HepG2 (cell line): Measurements from ENCODE around the gene PRICKLE3. TPM values are rescaled to one million over a fixed set of nuclear protein-coding genes. Genes with fewer than 3 reads are reported as not detected.

Source experiments
- EZH2 ChIP-seq: conservative IDR thresholded peaks from 2 replicates; pipeline ENCODE4 v1.6.1; 2012; ENCODE audit warnings: mild to moderate bottlenecking, low read depth, low read length, moderate library complexity
- HDAC2 ChIP-seq: sonication (generic); formaldehyde crosslinking; IDR thresholded peaks from 2 replicates; pipeline ENCODE4 v1.4.0; 2020; ENCODE audit warnings: missing genetic modification reagents
- HMG20B ChIP-seq: conservative IDR thresholded peaks from 2 replicates; pipeline ENCODE4 v1.6.1; 2016; ENCODE audit warnings: missing genetic modification reagents, missing compliant biosample characterization
- HMGA1 ChIP-seq: sonication (generic); formaldehyde crosslinking; conservative IDR thresholded peaks from 2 replicates; pipeline ENCODE4 v1.4.0; 2020; ENCODE audit warnings: missing genetic modification reagents
- SP4 ChIP-seq: sonication (generic); formaldehyde crosslinking; IDR thresholded peaks from 2 replicates; pipeline ENCODE4 v1.8.1; 2023; ENCODE audit warnings: mild to moderate bottlenecking, missing genetic modification reagents
- XRCC5 ChIP-seq: fragments of 200-400 bp; formaldehyde crosslinking; optimal IDR thresholded peaks from 2 replicates; pipeline ENCODE3; 2017; ENCODE audit warnings: mild to moderate bottlenecking, low read length
- YEATS2 ChIP-seq: sonication (generic); formaldehyde crosslinking; IDR thresholded peaks from 2 replicates; pipeline ENCODE4 v1.4.0; 2020; ENCODE audit warnings: missing genetic modification reagents, borderline replicate concordance
- ZNF230 ChIP-seq: sonication (generic); formaldehyde crosslinking; IDR thresholded peaks from 2 replicates; pipeline ENCODE4 v1.4.0; 2020; ENCODE audit warnings: mild to moderate bottlenecking, missing genetic modification reagents
- ZNF672 ChIP-seq: sonication (generic); formaldehyde crosslinking; IDR thresholded peaks from 2 replicates; pipeline ENCODE4 v1.8.1; 2022; ENCODE audit warnings: missing genetic modification reagents
- polyA plus RNA-seq, 8 experiments: library from polyadenylated mRNA; depleted of rRNA in 3 of 8; stranded (reverse) in 7 of 8; unstranded in 1 of 8; fragments of >200 nt; fragmentation: Illumina TruSeq in 4 of 8; extraction: Trizol in 4 of 8; gene quantifications; 2 replicates each; pipeline versions ENCODE4 v1.2.1 to v1.2.3, GENCODE V29; 2011 to 2016; ENCODE audit warnings: low read depth in 4 of 8, missing spikeins in 1 of 8, mixed read lengths in 1 of 8; ENCODE audit not compliant: insufficient read depth in 1 of 8
- total RNA-seq, 5 experiments: library from RNA; depleted of rRNA; stranded (reverse); fragments of >200 nt; fragmentation: Illumina TruSeq; extraction: Trizol; gene quantifications; 2 replicates each; pipeline ENCODE4 v1.2.3, GENCODE V29; 2016; ENCODE audit warnings: low read depth in 1 of 5
- TF ChIP-seq, protein P1 (sequence below): IDR thresholded peaks from 2 replicates; pipeline ENCODE4 v1.6.1; 2016; ENCODE audit warnings: low read depth, missing genetic modification reagents, missing compliant biosample characterization
- TF ChIP-seq, protein P2 (sequence below): sonication (generic); formaldehyde crosslinking; IDR thresholded peaks from 2 replicates; pipeline ENCODE4 v1.4.0; 2020; ENCODE audit warnings: missing genetic modification reagents, low read depth, mild to moderate bottlenecking, borderline replicate concordance
- TF ChIP-seq, protein P3 (sequence below): sonication (generic); formaldehyde crosslinking; IDR thresholded peaks from 2 replicates; pipeline ENCODE4 v1.4.0; 2020; ENCODE audit warnings: missing genetic modification reagents, mild to moderate bottlenecking, borderline replicate concordance
- TF ChIP-seq, protein P4 (sequence below): sonication (generic); formaldehyde crosslinking; IDR thresholded peaks from 2 replicates; pipeline ENCODE4 v1.5.1; 2020; ENCODE audit warnings: mild to moderate bottlenecking, missing genetic modification reagents
- TF ChIP-seq, protein P5 (sequence below): sonication (generic); formaldehyde crosslinking; IDR thresholded peaks from 2 replicates; pipeline ENCODE4 v1.8.0; 2022; ENCODE audit warnings: missing genetic modification reagents, mild to moderate bottlenecking, borderline replicate concordance

The PRICKLE3 gene
- total and polyA plus RNA-seq, 2 of the 13 experiments (the other 11 are each of a cell fraction or from before 2014, with no cell fraction given) = 2.6 TPM

DNA sequence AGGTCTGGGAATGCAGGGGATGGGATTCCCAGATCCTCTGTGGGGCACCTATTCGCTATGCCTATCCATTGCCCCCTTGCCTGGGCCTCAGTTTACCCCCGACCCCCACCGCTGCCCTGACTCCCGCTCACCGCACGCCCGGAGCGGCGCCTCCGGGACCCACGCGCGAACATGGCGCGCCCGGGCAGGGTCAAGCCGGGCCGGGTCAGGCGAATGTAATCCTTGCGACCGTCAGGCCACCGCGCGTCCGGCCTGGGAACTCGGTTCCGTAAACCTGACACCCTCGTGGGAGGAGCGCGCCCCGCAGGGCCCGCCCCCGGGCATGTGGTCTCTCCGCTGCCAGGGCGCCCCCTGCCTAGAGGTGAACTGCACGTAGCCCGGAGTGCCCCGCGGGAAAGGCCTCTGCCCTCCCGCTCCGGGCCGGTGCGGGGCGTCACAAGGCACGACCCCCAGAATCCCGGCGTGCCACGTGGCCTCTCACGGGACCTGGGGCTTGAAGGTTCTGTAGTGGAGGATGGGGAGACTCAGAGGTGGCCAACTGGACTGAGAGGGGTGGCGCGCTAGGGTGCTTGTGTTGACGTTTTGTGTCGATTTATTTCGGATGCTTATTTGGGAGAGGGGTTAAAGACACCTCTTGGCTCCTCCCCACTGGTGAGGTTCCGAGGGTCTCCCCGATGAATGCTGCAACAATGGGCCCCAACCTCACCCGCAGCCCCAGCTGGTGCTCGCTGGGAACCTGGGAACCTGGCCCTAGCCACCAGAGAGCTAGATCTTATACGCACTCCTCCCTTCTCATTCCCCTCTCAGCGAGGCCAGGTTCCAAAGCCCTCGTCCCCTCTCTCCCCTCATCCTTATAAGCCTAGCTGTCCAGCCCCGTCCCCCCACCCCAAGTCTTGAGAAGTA is at the start of gene PRICKLE3 (continued):
- TF ChIP-seq, protein P1, sequence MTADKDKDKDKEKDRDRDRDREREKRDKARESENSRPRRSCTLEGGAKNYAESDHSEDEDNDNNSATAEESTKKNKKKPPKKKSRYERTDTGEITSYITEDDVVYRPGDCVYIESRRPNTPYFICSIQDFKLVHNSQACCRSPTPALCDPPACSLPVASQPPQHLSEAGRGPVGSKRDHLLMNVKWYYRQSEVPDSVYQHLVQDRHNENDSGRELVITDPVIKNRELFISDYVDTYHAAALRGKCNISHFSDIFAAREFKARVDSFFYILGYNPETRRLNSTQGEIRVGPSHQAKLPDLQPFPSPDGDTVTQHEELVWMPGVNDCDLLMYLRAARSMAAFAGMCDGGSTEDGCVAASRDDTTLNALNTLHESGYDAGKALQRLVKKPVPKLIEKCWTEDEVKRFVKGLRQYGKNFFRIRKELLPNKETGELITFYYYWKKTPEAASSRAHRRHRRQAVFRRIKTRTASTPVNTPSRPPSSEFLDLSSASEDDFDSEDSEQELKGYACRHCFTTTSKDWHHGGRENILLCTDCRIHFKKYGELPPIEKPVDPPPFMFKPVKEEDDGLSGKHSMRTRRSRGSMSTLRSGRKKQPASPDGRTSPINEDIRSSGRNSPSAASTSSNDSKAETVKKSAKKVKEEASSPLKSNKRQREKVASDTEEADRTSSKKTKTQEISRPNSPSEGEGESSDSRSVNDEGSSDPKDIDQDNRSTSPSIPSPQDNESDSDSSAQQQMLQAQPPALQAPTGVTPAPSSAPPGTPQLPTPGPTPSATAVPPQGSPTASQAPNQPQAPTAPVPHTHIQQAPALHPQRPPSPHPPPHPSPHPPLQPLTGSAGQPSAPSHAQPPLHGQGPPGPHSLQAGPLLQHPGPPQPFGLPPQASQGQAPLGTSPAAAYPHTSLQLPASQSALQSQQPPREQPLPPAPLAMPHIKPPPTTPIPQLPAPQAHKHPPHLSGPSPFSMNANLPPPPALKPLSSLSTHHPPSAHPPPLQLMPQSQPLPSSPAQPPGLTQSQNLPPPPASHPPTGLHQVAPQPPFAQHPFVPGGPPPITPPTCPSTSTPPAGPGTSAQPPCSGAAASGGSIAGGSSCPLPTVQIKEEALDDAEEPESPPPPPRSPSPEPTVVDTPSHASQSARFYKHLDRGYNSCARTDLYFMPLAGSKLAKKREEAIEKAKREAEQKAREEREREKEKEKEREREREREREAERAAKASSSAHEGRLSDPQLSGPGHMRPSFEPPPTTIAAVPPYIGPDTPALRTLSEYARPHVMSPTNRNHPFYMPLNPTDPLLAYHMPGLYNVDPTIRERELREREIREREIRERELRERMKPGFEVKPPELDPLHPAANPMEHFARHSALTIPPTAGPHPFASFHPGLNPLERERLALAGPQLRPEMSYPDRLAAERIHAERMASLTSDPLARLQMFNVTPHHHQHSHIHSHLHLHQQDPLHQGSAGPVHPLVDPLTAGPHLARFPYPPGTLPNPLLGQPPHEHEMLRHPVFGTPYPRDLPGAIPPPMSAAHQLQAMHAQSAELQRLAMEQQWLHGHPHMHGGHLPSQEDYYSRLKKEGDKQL (CRISPR knock-in tag) = no peak
- TF ChIP-seq HMG20B (no peak), XRCC5 (peak; percentile 77), EZH2 (no peak), ZNF230 (CRISPR knock-in tag) (no peak), YEATS2 (CRISPR knock-in tag) (no peak), HDAC2 (CRISPR knock-in tag) (peak; percentile 44; the same call in 1 of the 2 replicates), ZNF672 (CRISPR knock-in tag) (no peak), SP4 (peak; percentile 89), HMGA1 (no peak)
- TF ChIP-seq, protein P2, sequence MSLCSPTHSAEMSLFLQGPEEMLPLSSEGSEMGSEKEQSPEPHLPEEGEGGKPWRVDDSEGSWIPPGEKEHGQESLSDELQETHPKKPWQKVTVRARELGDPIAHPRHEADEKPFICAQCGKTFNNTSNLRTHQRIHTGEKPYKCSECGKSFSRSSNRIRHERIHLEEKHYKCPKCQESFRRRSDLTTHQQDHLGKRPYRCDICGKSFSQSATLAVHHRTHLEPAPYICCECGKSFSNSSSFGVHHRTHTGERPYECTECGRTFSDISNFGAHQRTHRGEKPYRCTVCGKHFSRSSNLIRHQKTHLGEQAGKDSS (CRISPR knock-in tag) = peak; percentile 23; the same call in 1 of the 2 replicates
- TF ChIP-seq, protein P3, sequence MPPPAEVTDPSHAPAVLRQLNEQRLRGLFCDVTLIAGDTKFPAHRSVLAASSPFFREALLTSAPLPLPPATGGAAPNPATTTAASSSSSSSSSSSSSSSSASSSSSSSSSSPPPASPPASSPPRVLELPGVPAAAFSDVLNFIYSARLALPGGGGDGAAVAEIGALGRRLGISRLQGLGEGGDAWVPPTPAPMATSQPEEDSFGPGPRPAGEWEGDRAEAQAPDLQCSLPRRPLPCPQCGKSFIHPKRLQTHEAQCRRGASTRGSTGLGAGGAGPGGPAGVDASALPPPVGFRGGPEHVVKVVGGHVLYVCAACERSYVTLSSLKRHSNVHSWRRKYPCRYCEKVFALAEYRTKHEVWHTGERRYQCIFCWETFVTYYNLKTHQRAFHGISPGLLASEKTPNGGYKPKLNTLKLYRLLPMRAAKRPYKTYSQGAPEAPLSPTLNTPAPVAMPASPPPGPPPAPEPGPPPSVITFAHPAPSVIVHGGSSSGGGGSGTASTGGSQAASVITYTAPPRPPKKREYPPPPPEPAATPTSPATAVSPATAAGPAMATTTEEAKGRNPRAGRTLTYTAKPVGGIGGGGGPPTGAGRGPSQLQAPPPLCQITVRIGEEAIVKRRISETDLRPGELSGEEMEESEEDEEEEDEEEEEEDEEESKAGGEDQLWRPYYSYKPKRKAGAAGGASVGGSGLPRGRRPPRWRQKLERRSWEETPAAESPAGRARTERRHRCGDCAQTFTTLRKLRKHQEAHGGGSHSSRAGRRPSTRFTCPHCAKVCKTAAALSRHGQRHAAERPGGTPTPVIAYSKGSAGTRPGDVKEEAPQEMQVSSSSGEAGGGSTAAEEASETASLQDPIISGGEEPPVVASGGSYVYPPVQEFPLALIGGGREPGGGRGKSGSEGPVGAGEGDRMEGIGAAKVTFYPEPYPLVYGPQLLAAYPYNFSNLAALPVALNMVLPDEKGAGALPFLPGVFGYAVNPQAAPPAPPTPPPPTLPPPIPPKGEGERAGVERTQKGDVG (CRISPR knock-in tag) = no peak
- TF ChIP-seq, protein P4, sequence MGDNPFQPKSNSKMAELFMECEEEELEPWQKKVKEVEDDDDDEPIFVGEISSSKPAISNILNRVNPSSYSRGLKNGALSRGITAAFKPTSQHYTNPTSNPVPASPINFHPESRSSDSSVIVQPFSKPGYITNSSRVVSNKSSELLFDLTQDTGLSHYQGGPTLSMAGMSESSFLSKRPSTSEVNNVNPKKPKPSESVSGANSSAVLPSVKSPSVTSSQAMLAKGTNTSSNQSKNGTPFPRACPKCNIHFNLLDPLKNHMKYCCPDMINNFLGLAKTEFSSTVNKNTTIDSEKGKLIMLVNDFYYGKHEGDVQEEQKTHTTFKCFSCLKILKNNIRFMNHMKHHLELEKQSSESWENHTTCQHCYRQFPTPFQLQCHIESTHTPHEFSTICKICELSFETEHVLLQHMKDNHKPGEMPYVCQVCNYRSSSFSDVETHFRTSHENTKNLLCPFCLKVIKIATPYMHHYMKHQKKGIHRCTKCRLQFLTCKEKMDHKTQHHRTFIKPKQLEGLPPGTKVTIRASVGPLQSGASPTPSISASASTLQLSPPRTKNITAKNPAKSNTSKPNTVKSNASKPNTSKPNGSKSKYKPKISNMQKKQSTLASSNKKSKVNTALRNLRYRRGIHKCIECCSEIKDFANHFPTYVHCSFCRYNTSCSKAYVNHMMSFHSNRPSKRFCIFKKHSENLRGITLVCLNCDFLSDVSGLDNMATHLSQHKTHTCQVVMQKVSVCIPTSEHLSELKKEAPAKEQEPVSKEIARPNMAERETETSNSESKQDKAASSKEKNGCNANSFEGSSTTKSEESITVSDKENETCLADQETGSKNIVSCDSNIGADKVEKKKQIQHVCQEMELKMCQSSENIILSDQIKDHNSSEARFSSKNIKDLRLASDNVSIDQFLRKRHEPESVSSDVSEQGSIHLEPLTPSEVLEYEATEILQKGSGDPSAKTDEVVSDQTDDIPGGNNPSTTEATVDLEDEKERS = no peak
- TF ChIP-seq, protein P5, sequence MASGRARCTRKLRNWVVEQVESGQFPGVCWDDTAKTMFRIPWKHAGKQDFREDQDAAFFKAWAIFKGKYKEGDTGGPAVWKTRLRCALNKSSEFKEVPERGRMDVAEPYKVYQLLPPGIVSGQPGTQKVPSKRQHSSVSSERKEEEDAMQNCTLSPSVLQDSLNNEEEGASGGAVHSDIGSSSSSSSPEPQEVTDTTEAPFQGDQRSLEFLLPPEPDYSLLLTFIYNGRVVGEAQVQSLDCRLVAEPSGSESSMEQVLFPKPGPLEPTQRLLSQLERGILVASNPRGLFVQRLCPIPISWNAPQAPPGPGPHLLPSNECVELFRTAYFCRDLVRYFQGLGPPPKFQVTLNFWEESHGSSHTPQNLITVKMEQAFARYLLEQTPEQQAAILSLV = no peak
